ENCODE measurements around the gene CAMK1G. TPM values are rescaled to one million over a fixed set of nuclear protein-coding genes. Genes with fewer than 3 reads are reported as not detected.
A peak's percentile ranks its signal among the peaks of the same experiment; 100 is the strongest.

Gene CAMK1G
- total RNA-seq, 2 experiments from 2014 or later, result not detected

DNA sequence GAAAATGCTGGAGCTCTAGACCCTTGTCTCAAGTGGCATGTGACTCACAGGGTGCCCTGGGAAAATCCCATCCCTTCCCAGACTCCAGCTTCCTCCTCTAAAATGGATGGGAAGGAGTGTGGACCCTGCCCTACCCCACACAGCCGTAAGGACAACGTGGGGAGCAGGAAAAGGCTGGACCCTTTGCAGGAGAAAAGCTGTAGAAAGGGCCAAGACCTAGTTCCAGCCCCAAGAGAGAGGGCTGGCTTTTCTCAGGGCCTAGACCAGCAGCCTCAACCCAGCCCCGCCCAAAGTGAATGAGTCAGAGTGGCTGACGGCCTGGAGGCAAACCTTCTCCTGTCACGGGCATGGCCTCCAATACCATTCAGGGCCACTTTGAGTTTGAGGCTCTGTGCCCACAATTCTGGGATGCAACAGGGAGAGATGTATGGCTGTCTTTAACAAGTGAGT is 67.6 kb downstream of the CAMK1G start:
- no peaks in the 10 kb centered on the region for H3K36me3 ChIP-seq (ENCODE audit: insufficient read depth, low read length)
- no peaks in the 10 kb centered on the region for H3K27me3 ChIP-seq (ENCODE audit: control insufficient read depth in 1 of 2, insufficient read depth in 2 of 2, low read length in 2 of 2)
- H3K27ac ChIP-seq (ENCODE audit: low read depth in 1 of 2, low read length in 2 of 2), result no peak overlapping the region
- Mint-ChIP-seq H3K4me1 (ENCODE audit: low read depth) (peaks cover 32% of the 10 kb centered on the region), H3K9me3 (no peaks in the 10 kb centered on the region), H3K4me3 (no peak overlapping the region), H3K27me3 (no peaks in the 10 kb centered on the region), H3K36me3 (ENCODE audit: low read depth) (no peaks in the 10 kb centered on the region), H3K27ac (no peak overlapping the region)
- CTCF ChIA-PET, result no interaction called here
- POLR2A ChIA-PET, result no interaction called here
- peak in 12 of 14 experiments; percentile 15 to 79 (median 44) for DNase-seq
- H3K9me3 ChIP-seq (ENCODE audit: control insufficient read depth in 1 of 2, insufficient read depth in 1 of 2, low read length in 2 of 2), result no peaks in the 10 kb centered on the region
- peaks cover 30% of the 10 kb centered on the region for H3K4me1 ChIP-seq (ENCODE audit: insufficient read depth, low read length)
- peak; percentile 74 for ATAC-seq (ENCODE audit: poor library complexity)
- intact Hi-C loops (cut with DNase I, micrococcal nuclease), result no loop called here
- TF ChIP-seq, protein P1, sequence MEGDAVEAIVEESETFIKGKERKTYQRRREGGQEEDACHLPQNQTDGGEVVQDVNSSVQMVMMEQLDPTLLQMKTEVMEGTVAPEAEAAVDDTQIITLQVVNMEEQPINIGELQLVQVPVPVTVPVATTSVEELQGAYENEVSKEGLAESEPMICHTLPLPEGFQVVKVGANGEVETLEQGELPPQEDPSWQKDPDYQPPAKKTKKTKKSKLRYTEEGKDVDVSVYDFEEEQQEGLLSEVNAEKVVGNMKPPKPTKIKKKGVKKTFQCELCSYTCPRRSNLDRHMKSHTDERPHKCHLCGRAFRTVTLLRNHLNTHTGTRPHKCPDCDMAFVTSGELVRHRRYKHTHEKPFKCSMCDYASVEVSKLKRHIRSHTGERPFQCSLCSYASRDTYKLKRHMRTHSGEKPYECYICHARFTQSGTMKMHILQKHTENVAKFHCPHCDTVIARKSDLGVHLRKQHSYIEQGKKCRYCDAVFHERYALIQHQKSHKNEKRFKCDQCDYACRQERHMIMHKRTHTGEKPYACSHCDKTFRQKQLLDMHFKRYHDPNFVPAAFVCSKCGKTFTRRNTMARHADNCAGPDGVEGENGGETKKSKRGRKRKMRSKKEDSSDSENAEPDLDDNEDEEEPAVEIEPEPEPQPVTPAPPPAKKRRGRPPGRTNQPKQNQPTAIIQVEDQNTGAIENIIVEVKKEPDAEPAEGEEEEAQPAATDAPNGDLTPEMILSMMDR (IDR thresholded peaks at IDR 0.05), result no peak
- no peak overlapping the region for H3K4me3 ChIP-seq (ENCODE audit: low read length)

DNA sequence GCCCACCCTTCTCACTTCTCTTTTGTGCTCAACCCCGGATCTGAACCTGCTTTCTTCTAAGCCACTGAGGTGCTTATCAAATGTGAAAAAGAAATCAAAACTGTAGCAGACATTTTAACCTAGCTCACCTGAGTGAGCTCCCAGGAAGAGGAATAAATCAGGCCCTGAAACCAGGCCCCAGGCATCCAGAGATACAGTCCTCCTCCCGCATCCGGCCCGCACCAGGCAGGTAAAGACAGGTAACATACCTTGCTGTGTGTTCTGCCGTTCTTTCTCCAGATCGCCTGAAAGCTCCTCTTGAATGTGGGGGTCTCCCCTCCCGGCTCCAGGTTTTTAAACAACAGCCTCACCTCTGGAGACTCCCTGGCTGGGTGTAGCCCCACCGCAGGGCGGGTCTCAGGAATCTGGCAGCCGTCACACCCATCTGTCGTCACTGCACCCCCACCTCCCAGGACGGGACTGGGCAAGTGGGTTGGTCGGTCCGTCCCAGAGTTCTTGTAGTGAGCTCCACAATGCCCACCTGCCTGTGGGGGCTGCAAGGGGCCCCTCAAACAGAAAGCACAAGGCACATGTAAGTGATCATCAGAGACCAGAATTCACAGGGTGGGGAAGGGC is 68.7 kb downstream of the CAMK1G start, which contains the start of gene LAMB3:
LAMB3 (minus strand) TSS at position 305 of the 615 bp plus-strand sequence. CDS start 1,481 bp downstream, outside the sequence.
- TF ChIP-seq, protein P1 (IDR thresholded peaks at IDR 0.05), result no peak
- no peaks in the 10 kb centered on the region for H3K36me3 ChIP-seq (ENCODE audit: insufficient read depth, low read length)
- no peak within 1 kb of the TSS for H3K4me3 ChIP-seq (ENCODE audit: low read length)
- no peak for DNase-seq
- H3K27ac Mint-ChIP-seq, result no peak within 1 kb of the TSS
- no peak within 1 kb of the TSS for H3K27ac ChIP-seq (ENCODE audit: low read depth in 1 of 2, low read length in 2 of 2)
- H3K4me1 ChIP-seq (ENCODE audit: insufficient read depth, low read length), result peaks cover 30% of the 10 kb centered on the region
- ChIA-PET CTCF (interaction anchor here (1.1 to 1.7 kb wide), 2 partner anchors 14 to 83 kb away, joined by 3 read pairs; no protein-coding TSS in a partner anchor), POLR2A (interaction anchor here (0.8 kb wide), 1 partner anchor 23 kb away, joined by 3 read pairs; the partner anchor contains the start of gene G0S2)
- no peak for ATAC-seq (ENCODE audit: poor library complexity)
- intact Hi-C loops (cut with DNase I, micrococcal nuclease), result no loop called here
- no peaks in the 10 kb centered on the region for H3K27me3 ChIP-seq (ENCODE audit: control insufficient read depth in 1 of 2, insufficient read depth in 2 of 2, low read length in 2 of 2)
- H3K9me3 Mint-ChIP-seq, result no peaks in the 10 kb centered on the region
- H3K4me3 Mint-ChIP-seq, result no peak within 1 kb of the TSS
- H3K36me3 Mint-ChIP-seq (ENCODE audit: low read depth), result no peaks in the 10 kb centered on the region
- H3K4me1 Mint-ChIP-seq (ENCODE audit: low read depth), result peaks cover 32% of the 10 kb centered on the region
- no peaks in the 10 kb centered on the region for H3K9me3 ChIP-seq (ENCODE audit: control insufficient read depth in 1 of 2, insufficient read depth in 1 of 2, low read length in 2 of 2)
- H3K27me3 Mint-ChIP-seq, result no peaks in the 10 kb centered on the region

DNA sequence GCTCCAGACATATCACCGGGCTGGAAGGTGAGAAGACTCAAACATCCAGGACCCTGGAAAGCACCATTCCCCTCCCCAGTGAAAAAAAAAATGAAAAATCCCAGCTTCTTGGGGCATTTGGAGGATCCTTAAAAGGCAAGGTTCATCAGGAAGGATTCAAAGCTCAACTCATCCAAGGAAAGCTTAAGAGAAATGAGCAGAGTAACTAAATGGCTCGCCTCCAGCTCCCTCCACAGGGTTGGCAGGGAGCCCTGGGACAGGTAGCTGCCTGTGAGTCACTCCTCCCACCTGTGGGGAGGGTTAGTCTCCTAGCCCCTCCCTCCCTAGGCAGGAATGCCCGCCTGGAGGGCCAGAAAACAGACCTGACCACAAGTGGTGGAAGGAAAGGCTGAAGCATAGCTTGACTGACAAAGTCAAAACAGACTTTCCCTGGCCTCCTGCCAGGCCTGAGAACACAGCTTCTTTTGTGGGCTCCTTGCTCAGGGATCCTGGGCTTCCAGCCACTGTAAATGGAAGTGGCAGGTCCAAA is 69.4 kb downstream of the CAMK1G start:
- no peaks in the 10 kb centered on the region for H3K36me3 Mint-ChIP-seq (ENCODE audit: low read depth)
- TF ChIP-seq, protein P1 (IDR thresholded peaks at IDR 0.05), result no peak
- H3K27ac ChIP-seq (ENCODE audit: low read depth in 1 of 2, low read length in 2 of 2), result no peak overlapping the region
- no peak overlapping the region for H3K27ac Mint-ChIP-seq
- H3K4me1 ChIP-seq (ENCODE audit: insufficient read depth, low read length), result peaks cover 35% of the 10 kb centered on the region
- ATAC-seq (ENCODE audit: poor library complexity), result no peak
- peak in 4 of 14 experiments; percentile 5 to 49 (median 36) for DNase-seq
- POLR2A ChIA-PET, result interaction anchor here (0.8 kb wide), 1 partner anchor 23 kb away, joined by 3 read pairs; the partner anchor contains the start of gene G0S2
- intact Hi-C loops (cut with DNase I, micrococcal nuclease), result no loop called here
- CTCF ChIA-PET, result interaction anchor here (1.1 to 1.7 kb wide), 2 partner anchors 15 to 84 kb away, joined by 3 read pairs; no protein-coding TSS in a partner anchor
- H3K27me3 ChIP-seq (ENCODE audit: control insufficient read depth in 1 of 2, insufficient read depth in 2 of 2, low read length in 2 of 2), result no peaks in the 10 kb centered on the region
- H3K4me3 ChIP-seq (ENCODE audit: low read length), result no peak overlapping the region
- H3K9me3 ChIP-seq (ENCODE audit: control insufficient read depth in 1 of 2, insufficient read depth in 1 of 2, low read length in 2 of 2), result no peaks in the 10 kb centered on the region
- peaks cover 32% of the 10 kb centered on the region for H3K4me1 Mint-ChIP-seq (ENCODE audit: low read depth)
- no peak overlapping the region for H3K4me3 Mint-ChIP-seq
- H3K27me3 Mint-ChIP-seq, result no peaks in the 10 kb centered on the region
- H3K9me3 Mint-ChIP-seq, result no peaks in the 10 kb centered on the region
- no peaks in the 10 kb centered on the region for H3K36me3 ChIP-seq (ENCODE audit: insufficient read depth, low read length)

Data from CD4-positive, alpha-beta T cell (primary cell).